HepG2 (cell line): ENCODE results near the gene NCOA7. TPM values are rescaled to one million over a fixed set of nuclear protein-coding genes. Genes with fewer than 3 reads are reported as not detected.

ENCODE experiments used
- ATAC-seq: fragments of 200-7000 bp; cut with Tn5 transposase; 3 replicates; pipeline ENCODE4 v1.9.1; 2020; ENCODE audit warnings: mild to moderate bottlenecking, moderate library complexity
- BruUV-seq: library from RNA; stranded (reverse); fragments of 400-500 nt; replicated peaks from 2 replicates; lab custom pipeline; 2021; lab: Mats Ljungman, UMichigan
- CTCF ChIA-PET: fragments of 300-600 bp; formaldehyde crosslinking; extraction: SDS; loops from one replicate; lab custom pipeline; 2021; ENCODE audit warnings: low total read pairs, inconsistent platforms, low intra/inter-chr PET ratio; lab: Yijun Ruan, JAX
- POLR2A ChIA-PET: fragments of 350-600 bp; sonication (Branson Sonifier 250); formaldehyde crosslinking; loops from one replicate; lab custom pipeline; 2020; ENCODE audit warnings: antibody characterized with exemption, inconsistent platforms; lab: Yijun Ruan, JAX
- DNase-seq: peaks from one replicate; pipeline ENCODE4 v3.0.0-alpha.2; 2015; ENCODE audit warnings: low spot score
- FAIRE-seq: peaks from 3 replicates; lab custom pipeline; 2011; peaks lifted over from hg19 to GRCh38; lab: Jason Lieb, UNC
- H2AFZ ChIP-seq: one replicate; pipeline ENCODE4 v1.6.1; 2011; ENCODE audit warnings: low read length, inconsistent platforms
- H3K27ac ChIP-seq: fragments of 300-600 bp; 3 replicates; pipeline ENCODE4 v1.8.0; 2011; ENCODE audit warnings: mixed run types, mild to moderate bottlenecking, mixed read lengths, low read length, inconsistent platforms; ENCODE audit not compliant: insufficient read depth; ENCODE audit errors: extremely low read length
- H3K27me3 ChIP-seq, 2 experiments: fragments of 200-600 bp in 1 of 2; 2 replicates in 1 of 2; 3 replicates in 1 of 2; pipeline versions ENCODE4 v1.6.0 to v1.8.0; 2011; ENCODE audit warnings: low read length in 2 of 2, mild to moderate bottlenecking in 2 of 2, moderate library complexity in 2 of 2, inconsistent platforms in 1 of 2; ENCODE audit not compliant: insufficient read depth in 2 of 2, control insufficient read depth in 1 of 2
- H3K36me3 ChIP-seq, 2 experiments: fragments of 200-600 bp in 1 of 2; replicated peaks in 1 of 2; 2 replicates in 1 of 2; 3 replicates in 1 of 2; pipeline versions ENCODE4 v1.5.1 to v1.8.0; 2011; ENCODE audit warnings: low read length in 2 of 2, inconsistent platforms in 1 of 2; ENCODE audit not compliant: insufficient read depth in 2 of 2, control insufficient read depth in 1 of 2
- H3K4me1 ChIP-seq: 2 replicates; pipeline ENCODE4 v1.5.1; 2012; ENCODE audit warnings: low read length, inconsistent platforms; ENCODE audit not compliant: insufficient read depth
- H3K4me2 ChIP-seq: 2 replicates; pipeline ENCODE4 v1.6.0; 2011; ENCODE audit warnings: low read depth, low read length, inconsistent platforms
- H3K4me3 ChIP-seq, 3 experiments: fragments of 200-600 bp in 1 of 3; sonication (generic), shearing (Covaris generic) in 1 of 3; replicated peaks in 1 of 3; 2 replicates each; pipeline ENCODE4 v1.5.1; 2011 to 2016; ENCODE audit warnings: low read length in 3 of 3, inconsistent platforms in 2 of 3, low read depth in 2 of 3, mild to moderate bottlenecking in 2 of 3, control low read depth in 1 of 3, mixed read lengths in 1 of 3; ENCODE audit not compliant: insufficient read depth in 1 of 3
- H3K79me2 ChIP-seq: one replicate; pipeline ENCODE4 v1.6.1; 2011; ENCODE audit warnings: low read length, inconsistent platforms; ENCODE audit not compliant: insufficient read depth
- H3K9ac ChIP-seq: 2 replicates; pipeline ENCODE4 v1.6.0; 2011; ENCODE audit warnings: mild to moderate bottlenecking, low read depth, low read length, inconsistent platforms; ENCODE audit not compliant: insufficient read depth
- H3K9me3 ChIP-seq: 2 replicates; pipeline ENCODE4 v1.5.1; 2012; ENCODE audit warnings: mild to moderate bottlenecking, low read length
- H4K20me1 ChIP-seq: 2 replicates; pipeline ENCODE4 v1.6.0; 2011; ENCODE audit warnings: inconsistent platforms, mild to moderate bottlenecking, low read length, moderate library complexity; ENCODE audit not compliant: insufficient read depth
- ASH2L ChIP-seq: fragments of 300-600, 200-600 bp; sonication (generic); IDR thresholded peaks from 2 replicates; pipeline ENCODE4 v1.7.0; 2017; ENCODE audit warnings: low read depth, mild to moderate bottlenecking, moderate library complexity, mixed read lengths, low read length; ENCODE audit not compliant: insufficient read length
- BCL6 ChIP-seq: IDR thresholded peaks from 2 replicates; pipeline ENCODE4 v1.6.1; 2016; ENCODE audit warnings: missing genetic modification reagents, missing compliant biosample characterization
- HMGXB4 ChIP-seq, 2 experiments: sonication (generic) in 1 of 2; formaldehyde crosslinking in 1 of 2; IDR thresholded peaks; 2 replicates each; pipeline versions ENCODE4 v1.4.0 to v1.6.1; 2018 to 2020; ENCODE audit warnings: missing genetic modification reagents in 2 of 2, borderline replicate concordance in 1 of 2, low read depth in 1 of 2, mild to moderate bottlenecking in 1 of 2, missing biosample characterization in 1 of 2
- RAD51 ChIP-seq: fragments of 450-650 bp; IDR thresholded peaks from 2 replicates; pipeline ENCODE4 v1.6.1; 2016; ENCODE audit warnings: borderline replicate concordance
- ZBTB26 ChIP-seq: IDR thresholded peaks from 2 replicates; pipeline ENCODE4 v1.6.1; 2016; ENCODE audit warnings: missing compliant biosample characterization, missing genetic modification reagents, borderline replicate concordance
- ZBTB43 ChIP-seq: sonication (generic); formaldehyde crosslinking; conservative IDR thresholded peaks from 2 replicates; pipeline ENCODE4 v1.4.0; 2020; ENCODE audit warnings: missing genetic modification reagents
- ZNF142 ChIP-seq: sonication (generic); formaldehyde crosslinking; IDR thresholded peaks from 2 replicates; pipeline ENCODE4 v1.4.0; 2020; ENCODE audit warnings: missing genetic modification reagents
- ZNF652 ChIP-seq: IDR thresholded peaks from 2 replicates; pipeline ENCODE4 v1.6.1; 2016; ENCODE audit warnings: low read depth, borderline replicate concordance
- ZNF674 ChIP-seq: sonication (generic); formaldehyde crosslinking; IDR thresholded peaks from 2 replicates; pipeline ENCODE4 v1.5.0; 2020; ENCODE audit warnings: low read depth, mild to moderate bottlenecking, missing genetic modification reagents
- ZSCAN5A ChIP-seq: sonication (generic); formaldehyde crosslinking; IDR thresholded peaks from 2 replicates; pipeline ENCODE4 v1.8.0; 2022; ENCODE audit warnings: mild to moderate bottlenecking, missing genetic modification reagents, borderline replicate concordance
- WGBS: methylation state at CpG from one replicate; pipeline ENCODE4 v1.1.6; 2017; ENCODE audit warnings: low lambda C conversion rate; 5-methylcytosine and 5-hydroxymethylcytosine counted together
- in situ Hi-C: cut with HindIII; loops from 2 replicates; pipeline ENCODE4 v1.10.0; 2017; ENCODE audit warnings: low pct_unique_long_range_greater_than_20kb; ENCODE audit not compliant: extremely low pct_ligation_motif_present
- intact Hi-C: fragments of 100-400 bp; cut with micrococcal nuclease; formaldehyde crosslinking; loops from one replicate; pipeline ENCODE4 v1.10.0; 2022; ENCODE audit not compliant: unreplicated experiment
- polyA plus RNA-seq, 8 experiments: library from polyadenylated mRNA; depleted of rRNA in 3 of 8; stranded (reverse) in 7 of 8; unstranded in 1 of 8; fragments of >200 nt; fragmentation: Illumina TruSeq in 4 of 8; extraction: Trizol in 4 of 8; gene quantifications; 2 replicates each; pipeline versions ENCODE4 v1.2.1 to v1.2.3, GENCODE V29; 2011 to 2016; ENCODE audit warnings: low read depth in 4 of 8, missing spikeins in 1 of 8, mixed read lengths in 1 of 8; ENCODE audit not compliant: insufficient read depth in 1 of 8
- total RNA-seq, 5 experiments: library from RNA; depleted of rRNA; stranded (reverse); fragments of >200 nt; fragmentation: Illumina TruSeq; extraction: Trizol; gene quantifications; 2 replicates each; pipeline ENCODE4 v1.2.3, GENCODE V29; 2016; ENCODE audit warnings: low read depth in 1 of 5

The NCOA7 gene
- total and polyA plus RNA-seq, 2 of the 13 experiments (the other 11 are each of a cell fraction or from before 2014, with no cell fraction given), result 13.6 to 20.8 TPM

GRCh38 chr6:125749173-125749864 lies 41.4 kb upstream of the NCOA7 start, which contains the start of gene HEY2:
TSS of gene HEY2 (plus strand) at chr6:125749632. CDS start at chr6:125749777, 145 bp downstream.
- CTCF ChIA-PET, result no interaction called here
- intact Hi-C loops, result loop anchor here (1.0 kb wide), 1 partner anchor 31 kb away; no protein-coding TSS in a partner anchor
- in situ Hi-C loops, result loop anchor here (10.0 kb wide), 1 partner anchor 235 kb away; no protein-coding TSS in a partner anchor
- TF ChIP-seq ZBTB26 (CRISPR knock-in tag) (no peak; the same call in 1 of the 2 replicates), ASH2L (peak; percentile 66), HMGXB4 (CRISPR knock-in tag; IDR thresholded peaks at IDR 0.05; ENCODE audit: borderline replicate concordance in 1 of 2, low read depth in 1 of 2) (peak; percentile 52 to 57; a peak in 2 of 4 replicates), ZNF142 (CRISPR knock-in tag) (peak; percentile 45), ZBTB43 (no peak), ZNF674 (CRISPR knock-in tag) (no peak), RAD51 (no peak), ZSCAN5A (no peak), BCL6 (CRISPR knock-in tag) (no peak), ZNF652 (CRISPR knock-in tag) (no peak)

More at GRCh38 chr6:125749173-125749864, 41.4 kb upstream of the NCOA7 start, which contains the start of gene HEY2:
- H3K36me3 ChIP-seq, result no peaks in the 10 kb centered on the region
- H3K9me3 ChIP-seq, result no peaks in the 10 kb centered on the region
- no TSS peak for BruUV-seq
- peak within 1 kb of the TSS; percentile 61 to 86 (median 65) for H3K4me3 ChIP-seq
- H4K20me1 ChIP-seq, result no peaks in the 10 kb centered on the region
- 3% methylated on average over 4 of the region's 95 CpGs for WGBS
- FAIRE-seq (no peak), ATAC-seq (peak; percentile 89), DNase-seq (peak; percentile 84)
- peaks cover 46% of the 10 kb centered on the region for H3K4me1 ChIP-seq
- H3K27me3 ChIP-seq, result peaks cover 3 to 60% of the 10 kb centered on the region in 2 experiments; a peak in 4 of 5 replicates
- H3K9ac ChIP-seq, result peak within 1 kb of the TSS; percentile 45
- peak within 1 kb of the TSS; percentile 60 for H2AFZ ChIP-seq
- no peaks in the 10 kb centered on the region for H3K79me2 ChIP-seq
- POLR2A ChIA-PET, result interaction anchor here (1.5 to 1.9 kb wide), 2 partner anchors 32 to 42 kb away, joined by 3 to 5 read pairs; partner anchors contain the start of gene NCOA7
- no peak within 1 kb of the TSS for H3K27ac ChIP-seq
- H3K4me2 ChIP-seq, result peak within 1 kb of the TSS; percentile 95
